GM18498 (cell line): ENCODE results near the gene CCT2.
A peak's percentile ranks its signal among the peaks of the same experiment; 100 is the strongest.

Source experiments
- ATAC-seq: cut with Tn5 transposase; IDR thresholded peaks from one replicate; pipeline ENCODE4 v1.9.1; 2021; ENCODE audit warnings: mild to moderate bottlenecking, moderate library complexity; ENCODE audit not compliant: unreplicated experiment

The CCT2 gene

GRCh38 chr12:69639400-69640016, 54.2 kb downstream of the CCT2 start:
- ATAC-seq = peak; percentile 88

- no peak for ATAC-seq
Observed at GRCh38 chr12:69641546-69641945, 56.3 kb downstream of the CCT2 start.

DNA sequence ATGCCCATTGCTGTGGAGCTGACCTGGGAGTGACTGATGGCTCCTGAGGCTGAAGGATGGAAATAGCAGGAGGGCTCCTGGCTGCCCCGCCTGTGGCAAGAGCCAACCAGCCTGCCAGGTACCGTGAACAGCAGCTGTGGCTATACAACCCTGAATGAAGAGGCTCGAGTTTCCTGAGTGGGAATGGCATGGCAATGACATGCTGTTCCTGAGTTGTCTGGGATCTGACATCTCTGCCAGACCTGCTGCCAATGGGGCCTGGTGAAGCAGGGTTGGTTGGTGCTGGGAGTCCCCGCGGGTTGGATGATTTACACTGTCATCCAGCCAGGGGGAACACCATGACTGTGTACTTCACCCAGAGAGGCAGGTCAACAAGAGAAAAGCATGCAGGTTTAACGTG, 57.3 kb downstream of the CCT2 start:
- no peak for ATAC-seq

DNA sequence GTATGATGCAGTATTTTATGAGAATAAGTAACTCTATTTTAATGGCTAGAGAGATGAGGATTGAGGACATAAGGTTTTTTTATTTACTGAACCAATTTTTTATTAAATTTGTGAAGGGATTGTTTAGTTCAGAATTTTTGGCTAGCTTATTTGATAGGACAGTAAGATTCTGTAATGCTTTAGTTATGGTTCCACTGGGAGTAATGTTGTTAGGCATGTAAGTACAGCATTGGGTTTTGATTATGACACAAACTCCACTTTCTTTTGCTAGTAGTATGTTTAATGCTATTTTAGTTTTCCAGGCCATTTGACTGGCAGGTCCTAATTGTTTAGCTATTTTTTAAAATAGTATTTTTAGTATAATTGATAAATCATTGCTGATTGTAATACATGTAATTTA, 59.3 kb downstream of the CCT2 start:
- no peak for ATAC-seq

DNA sequence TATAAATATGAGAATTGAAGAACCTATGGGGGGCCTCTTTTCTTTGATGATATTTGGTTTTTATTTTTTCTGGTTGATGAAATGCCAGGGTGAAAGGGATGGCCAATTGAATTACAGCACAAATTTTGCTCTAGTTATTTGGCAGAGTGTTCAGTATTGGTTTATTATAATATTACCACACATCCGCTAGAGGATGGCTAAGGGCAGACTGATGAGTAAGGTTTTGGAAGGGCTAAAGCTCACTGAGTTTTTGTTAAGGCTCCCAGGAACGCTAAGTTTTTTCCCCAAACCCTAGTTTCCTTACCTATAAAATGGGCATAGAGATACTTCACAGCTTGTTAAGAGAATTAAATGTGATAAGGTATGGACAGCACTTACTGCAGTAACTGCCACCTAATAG, 59.8 kb downstream of the CCT2 start:
- no peak for ATAC-seq

- ATAC-seq = no peak
Observed at GRCh38 chr12:69647178-69647577, 61.9 kb downstream of the CCT2 start.

DNA sequence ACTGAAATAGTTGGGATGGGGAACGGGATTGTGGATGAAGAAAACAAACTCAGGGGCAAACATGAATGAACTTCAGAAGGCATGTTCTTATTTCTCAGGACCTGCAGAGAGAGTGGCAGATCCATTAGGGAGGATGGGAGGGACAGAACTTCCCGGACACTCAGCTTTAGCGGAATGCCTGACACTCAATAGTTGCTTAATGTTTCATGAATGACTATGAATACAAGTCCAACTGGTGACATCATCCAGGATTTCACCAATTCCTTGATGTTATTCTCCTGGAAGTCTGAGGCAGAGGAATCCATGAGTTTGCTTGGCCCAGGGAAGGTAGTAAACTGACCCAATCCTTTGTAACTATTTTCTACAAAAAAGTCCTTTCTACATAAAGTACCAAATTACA, 63.2 kb downstream of the CCT2 start:
- ATAC-seq = no peak

- ATAC-seq = no peak
Observed at GRCh38 chr12:69649529-69649928, 64.3 kb downstream of the CCT2 start.
